ENCODE measurements around the gene IVD.
A peak's percentile ranks its signal among the peaks of the same experiment; 100 is the strongest.

The IVD gene
- total RNA-seq, result 15.9 to 30.6 reads per million in 2 donors

GRCh38 chr15:40405501-40406381 lies at the start of gene IVD:
IVD (plus strand) TSS chr15:40405795; CDS start chr15:40405828, 33 bp downstream.
- DNase-seq, result peak; percentile 59 to 95 (median 86)

DNA sequence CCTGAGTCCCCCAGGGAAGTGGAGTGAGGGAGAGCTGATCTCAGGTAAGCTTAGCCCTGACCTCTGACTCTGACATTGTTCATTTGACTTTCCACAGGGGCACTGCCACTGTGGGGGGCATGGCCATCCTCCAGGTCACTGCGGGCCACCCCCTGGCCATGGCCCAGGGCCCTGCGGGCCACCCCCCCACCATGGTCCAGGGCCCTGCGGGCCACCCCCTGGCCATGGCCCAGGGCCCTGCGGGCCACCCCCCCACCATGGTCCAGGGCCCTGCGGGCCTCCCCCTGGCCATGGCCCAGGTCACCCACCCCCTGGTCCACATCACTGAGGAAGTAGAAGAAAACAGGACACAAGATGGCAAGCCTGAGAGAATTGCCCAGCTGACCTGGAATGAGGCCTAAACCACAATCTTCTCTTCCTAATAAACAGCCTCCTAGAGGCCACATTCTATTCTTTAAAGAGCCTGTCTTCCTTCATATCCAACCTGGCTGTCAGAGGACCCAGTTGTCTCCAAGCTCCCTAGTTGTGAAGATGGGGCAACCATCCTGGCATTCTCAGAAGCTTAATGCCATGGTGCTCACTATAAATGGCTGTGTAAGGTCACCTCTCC lies 49.5 kb upstream of the IVD start:
- DNase-seq, result no peak

DNA sequence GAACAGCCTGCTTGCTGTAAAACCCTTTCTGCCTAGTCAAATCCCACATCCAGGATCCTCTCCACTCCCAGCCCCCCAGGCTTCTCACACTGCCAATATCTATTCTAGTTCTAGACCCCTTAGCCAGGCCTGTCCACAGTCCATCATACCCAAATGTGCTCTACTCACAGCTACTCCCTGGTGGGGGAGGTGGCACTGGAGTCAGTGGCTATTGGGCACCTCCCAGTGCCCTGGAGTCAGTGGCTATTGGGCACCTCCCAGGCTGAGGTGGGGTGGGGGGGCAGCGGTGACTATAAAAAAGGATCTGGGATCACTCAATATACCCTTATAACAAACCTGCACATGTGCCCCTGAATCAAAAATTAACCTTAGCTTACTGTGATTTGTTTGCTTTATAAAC lies 48.3 kb upstream of the IVD start:
- DNase-seq, result no peak

GRCh38 chr15:40357723-40358470 lies 47.7 kb upstream of the IVD start, which contains the start of gene DISP2:
DISP2 (plus strand) TSS chr15:40358219; CDS start chr15:40358322, 103 bp downstream.
- peak; percentile 84 to 88 (median 86) for DNase-seq

- peak in 1 of 5 experiments; percentile 35 for DNase-seq
Observed at GRCh38 chr15:40358471-40359353, 46.9 kb upstream of the IVD start.

DNA sequence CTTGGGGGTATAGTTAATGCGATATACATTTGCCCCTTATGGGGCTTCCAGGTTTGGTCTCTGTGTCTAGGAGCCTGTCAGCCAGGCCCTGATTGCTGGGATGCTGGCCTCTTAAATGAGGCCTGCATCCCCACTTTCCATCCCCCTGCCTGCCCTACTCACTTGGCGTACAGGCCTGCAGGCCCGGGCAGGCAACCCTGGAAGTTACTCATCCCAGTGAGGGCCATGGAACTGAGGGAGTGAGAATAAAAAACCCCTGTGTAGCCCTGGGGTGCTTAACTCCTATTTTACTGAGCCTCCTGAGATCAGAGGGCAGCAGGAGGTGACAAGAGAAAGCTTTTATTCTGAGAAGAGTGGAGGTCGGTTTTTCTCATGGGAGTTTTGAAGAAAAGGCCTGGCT lies 45.6 kb upstream of the IVD start:
- DNase-seq, result no peak

DNA sequence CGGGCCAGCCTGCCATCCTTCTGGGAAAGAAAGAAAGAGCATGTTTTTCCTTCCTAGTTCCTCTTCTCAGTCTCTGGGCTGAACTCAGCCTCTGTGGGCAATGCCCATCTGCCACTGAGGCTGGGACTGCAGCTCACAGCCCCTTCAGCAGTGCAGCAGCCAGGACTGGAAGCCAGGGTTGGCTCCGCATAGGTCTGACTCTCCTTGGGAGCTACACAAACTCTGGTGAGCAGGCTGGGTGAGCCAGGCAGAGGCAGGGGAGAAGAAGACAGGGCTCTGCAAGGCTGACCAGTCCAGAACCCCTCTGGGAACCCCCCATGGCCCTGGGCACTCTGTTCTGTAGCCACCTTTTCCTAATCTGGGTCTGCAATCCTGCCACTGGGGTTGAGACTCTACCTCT lies 44.0 kb upstream of the IVD start:
- no peak for DNase-seq

- no peak for DNase-seq
Observed at GRCh38 chr15:40363611-40364010, 42.0 kb upstream of the IVD start.

GRCh38 chr15:40364251-40364650 lies 41.3 kb upstream of the IVD start:
- DNase-seq, result no peak

- DNase-seq, result no peak
Observed at GRCh38 chr15:40365016-40365415, 40.6 kb upstream of the IVD start.

DNA sequence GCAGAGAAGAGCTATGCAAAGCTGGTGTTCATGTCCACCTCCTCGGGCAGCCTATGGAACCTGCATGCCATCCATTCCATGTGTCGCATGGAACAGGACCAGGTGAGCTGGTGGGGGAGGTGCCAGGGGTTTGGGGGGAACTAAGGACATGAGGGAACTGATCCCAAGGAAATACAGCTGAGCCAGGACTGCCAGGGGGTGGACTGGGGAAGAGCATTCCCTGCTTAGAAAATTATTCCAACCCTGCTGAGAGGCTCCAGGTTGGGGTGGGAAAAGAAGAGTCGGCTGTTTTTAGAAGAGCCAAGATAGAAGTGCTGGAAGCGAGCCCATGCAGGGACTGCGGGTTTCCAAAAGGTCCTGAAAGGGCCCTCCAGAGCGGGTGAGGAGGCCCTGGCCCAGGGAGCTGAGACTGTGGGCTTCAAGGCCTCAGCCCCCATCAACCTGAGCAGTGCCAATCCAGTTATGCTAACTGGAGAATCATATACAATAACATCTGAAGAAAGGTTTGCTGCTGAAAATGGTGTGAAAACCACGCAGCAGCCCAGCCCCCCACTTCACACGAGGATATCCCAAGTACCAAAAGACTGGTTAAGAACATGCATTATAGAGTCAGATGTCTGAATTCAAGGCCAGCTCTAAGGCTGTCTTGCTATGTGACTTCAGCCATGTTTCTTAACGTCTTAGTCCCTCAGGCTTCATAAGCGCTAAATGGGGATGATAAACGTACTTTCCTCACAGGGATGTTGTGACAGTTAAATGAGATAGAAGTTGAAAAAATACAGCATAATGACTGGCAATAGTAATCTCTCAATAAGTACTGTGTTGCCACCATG lies 39.8 kb upstream of the IVD start:
- DNase-seq, result peak in 1 of 5 experiments; percentile 16

- DNase-seq, result no peak
Observed at GRCh38 chr15:40366457-40367370, 38.9 kb upstream of the IVD start.

DNA sequence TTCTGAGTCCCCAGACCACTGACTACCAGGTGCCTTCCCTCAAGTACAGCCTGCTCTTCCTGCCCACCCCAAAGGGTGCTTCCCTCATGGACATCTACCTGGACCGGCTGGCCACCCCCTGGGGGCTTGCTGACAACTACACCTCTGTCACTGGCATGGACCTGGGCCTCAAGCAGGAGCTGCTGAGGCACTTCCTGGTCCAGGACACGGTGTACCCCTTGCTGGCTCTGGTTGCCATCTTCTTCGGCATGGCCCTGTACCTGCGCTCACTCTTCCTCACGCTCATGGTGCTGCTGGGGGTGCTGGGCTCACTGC lies 38.3 kb upstream of the IVD start:
- DNase-seq, result no peak

DNA sequence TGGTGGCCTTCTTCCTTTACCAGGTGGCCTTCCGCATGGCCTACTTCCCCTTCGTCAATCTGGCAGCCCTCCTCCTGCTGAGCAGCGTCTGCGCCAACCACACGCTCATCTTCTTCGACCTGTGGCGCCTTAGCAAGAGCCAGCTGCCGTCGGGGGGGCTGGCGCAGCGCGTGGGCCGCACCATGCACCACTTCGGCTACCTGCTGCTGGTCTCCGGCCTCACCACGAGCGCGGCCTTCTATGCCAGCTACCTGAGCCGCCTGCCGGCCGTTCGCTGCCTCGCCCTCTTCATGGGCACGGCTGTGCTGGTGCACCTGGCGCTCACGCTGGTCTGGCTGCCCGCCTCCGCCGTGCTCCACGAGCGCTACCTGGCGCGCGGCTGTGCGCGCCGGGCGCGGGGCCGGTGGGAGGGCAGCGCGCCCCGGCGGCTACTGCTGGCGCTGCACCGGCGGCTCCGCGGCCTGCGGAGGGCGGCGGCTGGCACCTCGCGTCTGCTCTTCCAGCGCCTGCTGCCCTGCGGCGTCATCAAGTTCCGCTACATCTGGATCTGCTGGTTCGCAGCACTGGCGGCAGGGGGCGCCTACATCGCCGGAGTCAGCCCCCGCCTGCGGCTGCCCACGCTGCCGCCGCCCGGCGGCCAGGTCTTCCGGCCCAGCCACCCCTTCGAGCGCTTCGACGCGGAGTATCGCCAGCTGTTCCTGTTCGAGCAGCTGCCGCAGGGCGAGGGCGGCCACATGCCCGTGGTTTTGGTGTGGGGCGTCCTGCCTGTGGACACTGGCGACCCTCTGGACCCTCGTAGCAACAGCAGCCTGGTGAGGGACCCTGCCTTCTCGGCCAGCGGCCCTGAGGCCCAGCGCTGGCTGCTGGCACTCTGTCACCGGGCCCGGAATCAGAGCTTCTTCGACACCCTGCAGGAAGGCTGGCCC lies 37.6 kb upstream of the IVD start:
- peak; percentile 67 to 96 (median 82) for DNase-seq

- DNase-seq, result no peak
Observed at GRCh38 chr15:40368719-40369473, 36.7 kb upstream of the IVD start.

GRCh38 chr15:40369474-40369869 lies 36.1 kb upstream of the IVD start:
- no peak for DNase-seq

- no peak for DNase-seq
Observed at GRCh38 chr15:40369971-40370370, 35.6 kb upstream of the IVD start.

GRCh38 chr15:40372981-40373380 lies 32.6 kb upstream of the IVD start:
- no peak for DNase-seq
